HG03575 (cell line): ENCODE results near the gene RNF181.
"Not testable (repeated sequence)": the region's sequence is repeated elsewhere in the genome, so short reads cannot be mapped to it uniquely, and the experiment has no call there.

Source experiments
- ATAC-seq: cut with Tn5 transposase; IDR thresholded peaks from one replicate; pipeline ENCODE4 v1.9.1; 2021; ENCODE audit not compliant: unreplicated experiment, insufficient number of reproducible peaks, low FRiP score; ENCODE audit errors: extremely low read depth

The RNF181 gene

DNA sequence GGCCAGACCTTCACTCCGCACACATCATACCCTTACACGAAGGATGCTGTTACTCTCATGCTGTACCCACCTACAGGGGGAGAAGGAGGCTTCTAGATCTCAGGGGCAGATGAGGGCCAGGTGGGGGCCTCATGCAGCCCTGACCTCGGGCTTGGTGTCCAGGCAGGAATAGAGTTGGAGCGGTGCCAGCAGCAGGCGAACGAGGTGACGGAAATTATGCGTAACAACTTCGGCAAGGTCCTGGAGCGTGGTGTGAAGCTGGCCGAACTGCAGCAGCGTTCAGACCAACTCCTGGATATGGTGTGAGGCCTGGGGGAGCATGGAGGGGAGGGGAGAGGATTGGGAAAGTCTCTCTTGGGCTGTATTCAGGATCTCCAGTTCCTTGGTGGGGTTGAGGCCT lies 4.0 kb upstream of the RNF181 start:
- ATAC-seq = no peak

DNA sequence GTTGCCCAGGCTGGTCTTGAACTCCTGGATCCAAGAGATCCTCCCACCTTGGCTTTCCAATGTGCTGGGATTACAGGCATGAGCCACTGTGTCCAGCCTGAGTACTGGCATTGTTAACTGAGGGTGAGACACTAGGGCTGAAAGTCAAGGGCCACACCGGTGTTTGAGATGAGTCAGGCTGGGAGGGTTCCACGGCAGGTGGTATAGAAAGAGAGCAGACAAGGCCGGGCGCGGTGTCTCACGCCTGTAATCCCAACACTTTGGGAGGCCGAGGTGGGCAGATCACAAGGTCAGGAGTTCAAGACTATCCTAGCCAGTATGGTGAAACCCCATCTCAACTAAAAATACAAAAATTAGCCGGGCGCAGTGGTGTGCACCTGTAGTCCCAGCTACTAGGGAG lies 3.2 kb upstream of the RNF181 start:
- ATAC-seq = not testable (repeated sequence)

DNA sequence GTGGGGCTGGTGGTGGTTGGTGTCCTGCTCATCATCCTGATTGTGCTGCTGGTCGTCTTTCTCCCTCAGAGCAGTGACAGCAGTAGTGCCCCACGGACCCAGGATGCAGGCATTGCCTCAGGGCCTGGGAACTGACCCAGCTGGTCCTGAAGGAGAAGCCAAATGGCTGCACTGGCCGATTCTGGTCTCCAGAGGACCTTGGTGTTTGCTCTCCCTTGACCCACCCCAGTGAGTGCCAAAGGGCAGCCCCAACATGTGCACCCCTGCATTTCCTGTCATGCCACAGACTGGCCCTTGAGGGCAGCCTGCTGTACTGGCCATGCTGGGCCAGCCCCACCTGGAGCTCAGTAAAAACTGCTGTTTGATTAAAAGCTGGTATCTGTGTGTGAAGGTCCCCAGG lies 2.5 kb upstream of the RNF181 start:
- ATAC-seq = no peak

DNA sequence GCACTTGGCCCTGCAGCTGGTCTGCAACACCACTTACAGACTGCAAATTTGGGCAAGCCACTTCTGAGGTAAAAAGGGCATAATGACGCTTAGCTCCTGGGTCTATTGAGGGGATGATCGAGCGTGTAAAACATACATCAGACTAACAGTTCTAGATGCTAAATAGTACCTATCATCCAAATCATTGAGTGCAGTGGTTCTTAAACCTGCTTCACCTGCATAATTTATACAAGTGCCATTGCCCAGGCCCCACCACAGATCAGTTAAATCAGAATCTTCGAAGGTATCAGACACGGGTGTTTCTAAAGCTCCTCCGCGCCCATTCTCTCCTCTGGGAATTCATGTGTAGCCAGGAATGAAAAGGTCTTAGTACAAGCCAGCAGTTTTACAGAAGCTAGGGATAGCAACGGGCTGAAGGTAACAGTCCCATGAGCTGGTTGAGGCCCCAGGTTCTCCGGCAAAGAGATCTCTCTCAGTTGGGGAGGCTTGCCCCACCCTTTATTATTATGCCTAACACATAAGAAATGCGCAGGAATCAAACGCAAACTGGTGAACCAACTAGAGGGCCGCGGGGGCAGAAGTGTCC lies 737 bp upstream of the RNF181 start:
- ATAC-seq = no peak

DNA sequence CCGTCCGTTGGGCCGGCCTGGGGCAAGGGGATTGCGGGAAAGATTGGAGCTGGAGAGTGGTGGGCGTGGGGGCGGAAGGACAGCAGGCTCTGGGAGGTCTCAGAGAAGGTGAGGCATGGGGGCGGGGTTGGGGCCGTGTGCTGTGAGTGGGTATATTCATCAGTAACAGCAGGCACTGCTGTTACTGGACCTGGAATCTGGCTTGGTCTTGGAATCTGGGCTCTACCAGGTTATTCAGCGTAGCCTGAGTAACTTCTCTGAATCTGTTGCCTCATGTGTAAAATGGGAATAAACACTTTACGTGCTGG lies 435 bp downstream of the RNF181 start:
- no peak for ATAC-seq

DNA sequence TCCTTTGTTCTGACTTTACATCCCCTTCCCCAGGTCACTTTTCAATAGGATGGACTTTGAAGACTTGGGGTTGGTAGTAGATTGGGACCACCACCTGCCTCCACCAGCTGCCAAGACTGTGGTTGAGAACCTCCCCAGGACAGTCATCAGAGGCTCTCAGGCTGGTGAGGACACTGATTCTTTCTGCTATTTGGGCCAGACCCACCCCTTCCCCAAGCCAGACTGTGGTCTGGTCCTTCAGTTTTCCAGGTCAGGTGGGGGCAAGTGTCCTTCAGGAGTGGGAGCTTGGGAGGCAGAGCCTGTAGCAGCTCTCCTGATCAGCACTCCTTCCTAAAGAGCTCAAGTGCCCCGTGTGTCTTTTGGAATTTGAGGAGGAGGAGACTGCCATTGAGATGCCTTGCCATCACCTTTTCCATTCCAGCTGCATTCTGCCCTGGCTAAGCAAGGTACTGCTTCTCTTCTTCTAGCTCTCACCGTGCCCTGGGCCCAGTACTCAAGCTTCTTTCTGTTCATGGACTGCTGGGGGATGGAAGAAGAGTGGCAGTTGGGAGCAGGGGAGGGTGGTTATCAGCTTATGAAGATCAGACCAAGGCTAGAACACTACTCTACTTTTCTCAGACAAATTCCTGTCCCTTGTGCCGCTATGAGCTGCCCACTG lies 1.1 kb downstream of the RNF181 start:
- no peak for ATAC-seq

DNA sequence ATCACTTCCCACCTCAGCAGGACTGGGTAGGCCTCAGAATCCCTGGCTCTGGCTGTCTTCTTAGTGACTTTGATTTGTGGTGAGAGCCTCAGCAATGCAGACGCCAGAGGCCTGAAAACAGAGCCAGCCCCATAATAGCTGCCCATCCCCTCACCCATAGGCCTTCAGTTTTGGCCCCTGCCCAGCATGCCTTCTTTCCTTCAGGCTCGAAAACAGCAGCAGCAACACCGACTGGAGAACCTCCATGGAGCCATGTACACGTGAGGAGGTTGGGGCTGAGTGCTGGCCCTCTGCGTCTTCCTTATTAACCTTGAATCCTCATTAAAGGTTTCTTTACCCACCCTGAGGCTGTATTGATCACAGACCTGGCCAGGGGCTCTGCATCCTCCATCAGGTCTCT lies 1.7 kb downstream of the RNF181 start:
- ATAC-seq = no peak

DNA sequence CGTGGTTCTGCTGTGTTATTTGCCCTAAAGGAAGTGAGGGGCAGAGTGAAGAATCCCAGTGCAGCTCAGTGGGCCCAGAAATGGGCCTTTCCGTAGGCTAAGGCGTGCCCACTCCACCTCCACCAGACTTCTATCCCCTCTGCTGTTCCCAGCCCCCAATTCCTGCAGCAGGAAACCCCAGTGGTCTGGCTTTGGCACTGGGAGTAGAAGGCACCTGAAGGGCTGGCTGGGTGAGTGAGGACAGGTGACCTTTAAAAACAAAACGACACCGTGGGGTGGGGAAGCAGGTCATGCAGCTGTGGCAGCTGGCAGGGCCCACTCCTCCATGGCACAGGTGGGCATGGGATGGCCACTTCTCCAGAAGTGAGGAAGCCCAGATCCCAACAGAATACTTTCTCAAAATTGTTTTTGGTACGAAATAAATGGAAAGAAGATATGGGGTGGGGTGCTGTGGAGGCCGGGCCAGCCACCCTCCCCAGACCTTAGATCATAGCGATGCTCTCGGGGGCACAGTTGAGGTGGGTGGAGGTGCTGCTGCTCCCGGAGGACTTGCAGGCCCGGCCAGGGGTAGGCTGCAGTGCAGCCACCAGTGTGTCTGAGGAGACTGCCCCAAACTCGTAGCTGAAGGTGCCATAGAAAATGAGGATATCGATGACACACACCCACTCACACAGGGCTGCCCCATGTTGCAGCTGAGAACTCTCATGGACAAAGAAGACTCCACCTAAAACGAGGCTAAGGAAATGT lies 3.2 kb downstream of the RNF181 start:
- ATAC-seq = no peak

DNA sequence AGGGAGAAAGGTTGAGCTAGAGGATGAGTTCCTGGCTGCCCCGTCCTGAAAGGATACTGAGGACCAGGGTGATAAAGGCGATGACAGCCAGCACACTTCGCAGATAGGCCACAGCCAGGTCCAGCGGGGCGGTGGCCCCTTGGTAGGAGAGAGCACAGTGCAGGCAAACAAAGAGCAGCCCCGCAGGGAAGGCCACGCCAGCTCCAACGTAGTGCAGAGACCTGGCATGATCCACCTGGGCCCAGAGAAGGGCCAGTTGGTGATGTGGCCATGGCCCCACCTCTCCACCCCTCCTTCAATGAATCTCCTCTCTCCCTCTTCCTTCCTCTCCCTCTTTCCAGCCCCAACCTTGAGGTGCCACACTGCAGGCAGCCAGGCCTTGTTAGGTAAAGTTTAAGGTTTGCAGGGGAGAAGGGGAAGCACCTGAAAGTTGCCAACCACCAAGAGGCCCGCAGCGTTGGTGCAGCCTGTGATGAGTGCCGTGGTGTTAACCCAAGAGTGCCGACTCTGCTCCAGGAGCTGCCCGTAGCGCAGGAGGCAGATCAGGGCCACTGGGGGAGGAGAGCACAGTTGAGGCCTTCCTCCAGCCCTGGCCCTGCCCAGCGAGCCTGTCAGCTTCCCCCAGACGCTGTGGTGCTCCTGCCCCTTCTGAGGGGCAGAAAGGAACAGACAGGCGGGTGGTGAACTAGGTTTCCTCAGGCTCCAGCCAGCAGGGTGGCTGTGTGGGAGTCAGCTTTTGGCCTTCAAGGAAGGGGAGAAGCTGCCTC lies 4.1 kb downstream of the RNF181 start:
- ATAC-seq = no peak

DNA sequence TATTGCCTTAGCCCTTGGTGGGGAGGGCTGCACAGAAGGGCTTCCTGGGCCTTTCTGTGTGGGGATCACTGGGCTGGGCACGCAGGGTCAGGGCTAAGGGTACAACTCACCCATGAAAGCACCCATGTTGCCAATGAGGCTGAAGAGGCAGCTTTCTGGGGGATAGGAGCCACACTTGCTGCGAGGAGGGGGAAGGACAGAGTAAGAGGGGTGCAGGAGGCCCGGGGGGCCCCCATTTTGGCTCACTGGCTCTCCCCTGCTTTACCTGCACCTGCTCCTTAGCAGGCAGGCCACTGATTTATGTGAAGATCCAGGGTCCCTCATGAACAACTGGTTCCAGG lies 4.7 kb downstream of the RNF181 start:
- no peak for ATAC-seq

DNA sequence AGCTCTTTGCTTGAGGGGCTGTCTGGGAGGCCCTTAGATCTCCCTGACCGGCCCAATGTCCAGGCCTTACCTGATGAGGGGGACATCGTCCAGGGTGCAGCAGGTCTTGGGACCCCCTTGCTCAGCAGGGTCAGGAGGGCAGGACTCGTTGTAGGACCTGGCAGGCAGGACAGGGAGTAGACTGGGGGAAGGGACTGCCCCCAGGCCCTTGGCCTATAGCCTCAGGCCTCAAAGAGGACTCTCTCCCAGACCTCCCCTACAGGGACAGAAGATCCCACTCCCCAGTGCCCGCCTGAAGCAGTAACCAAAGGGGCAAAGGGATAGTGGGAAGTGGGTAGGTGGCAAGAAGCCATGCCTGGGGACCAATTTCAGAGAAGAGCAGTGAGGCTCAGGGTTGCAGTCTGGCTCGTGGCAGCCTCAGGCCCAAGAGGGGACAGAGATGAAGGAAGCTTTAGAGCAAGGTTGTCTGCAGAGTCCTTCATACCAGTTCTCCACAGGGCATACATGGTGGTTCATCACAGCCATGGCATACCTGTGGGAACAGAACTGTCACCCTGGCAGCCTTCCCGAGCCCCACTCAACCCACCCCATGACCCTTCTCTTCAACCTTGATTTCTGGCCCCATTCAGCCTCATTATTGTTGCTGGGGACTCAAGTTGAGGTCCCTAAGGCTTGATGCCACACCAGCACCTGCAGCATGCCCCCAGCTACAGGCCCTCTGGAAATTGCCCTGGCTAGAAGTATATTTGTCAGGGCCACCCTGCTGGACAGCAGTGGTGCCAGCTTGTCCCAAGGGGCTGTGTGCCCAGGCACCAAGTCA lies 5.6 kb downstream of the RNF181 start:
- ATAC-seq = no peak

DNA sequence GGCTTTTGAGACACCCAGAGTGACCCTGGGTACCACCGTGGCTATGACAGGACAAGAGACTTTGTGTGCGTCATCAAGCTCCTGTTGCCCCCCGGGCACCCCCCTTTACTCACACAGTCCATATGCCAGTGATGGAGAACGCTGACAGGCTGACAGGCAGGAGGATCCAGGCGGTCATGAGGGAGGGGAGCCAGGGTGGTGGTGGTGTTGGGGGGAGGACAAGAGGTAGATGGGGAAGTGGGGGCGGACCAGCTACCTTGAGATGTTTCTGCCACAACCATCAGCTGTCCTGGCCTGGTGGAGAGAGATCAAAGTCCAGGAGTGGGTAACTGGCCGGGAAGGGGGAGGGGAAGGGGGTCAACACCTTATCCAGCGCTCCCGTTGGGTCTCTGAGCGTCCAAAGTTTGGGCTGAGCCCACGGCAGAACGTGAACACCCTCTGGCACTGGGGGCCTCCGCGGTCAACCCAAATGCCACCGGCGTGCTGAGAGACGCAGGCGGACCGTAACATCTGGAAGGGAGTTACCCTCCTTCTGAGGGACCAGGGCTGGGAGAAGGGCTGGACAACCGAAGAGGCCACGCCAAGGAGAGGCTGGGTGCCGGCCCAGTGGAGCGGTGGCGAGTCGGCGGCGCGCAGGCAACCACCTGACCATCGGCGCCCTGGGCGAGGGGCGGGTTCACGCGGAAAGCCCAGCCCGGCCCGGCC lies 6.4 kb downstream of the RNF181 start:
- peak; percentile 4 for ATAC-seq

DNA sequence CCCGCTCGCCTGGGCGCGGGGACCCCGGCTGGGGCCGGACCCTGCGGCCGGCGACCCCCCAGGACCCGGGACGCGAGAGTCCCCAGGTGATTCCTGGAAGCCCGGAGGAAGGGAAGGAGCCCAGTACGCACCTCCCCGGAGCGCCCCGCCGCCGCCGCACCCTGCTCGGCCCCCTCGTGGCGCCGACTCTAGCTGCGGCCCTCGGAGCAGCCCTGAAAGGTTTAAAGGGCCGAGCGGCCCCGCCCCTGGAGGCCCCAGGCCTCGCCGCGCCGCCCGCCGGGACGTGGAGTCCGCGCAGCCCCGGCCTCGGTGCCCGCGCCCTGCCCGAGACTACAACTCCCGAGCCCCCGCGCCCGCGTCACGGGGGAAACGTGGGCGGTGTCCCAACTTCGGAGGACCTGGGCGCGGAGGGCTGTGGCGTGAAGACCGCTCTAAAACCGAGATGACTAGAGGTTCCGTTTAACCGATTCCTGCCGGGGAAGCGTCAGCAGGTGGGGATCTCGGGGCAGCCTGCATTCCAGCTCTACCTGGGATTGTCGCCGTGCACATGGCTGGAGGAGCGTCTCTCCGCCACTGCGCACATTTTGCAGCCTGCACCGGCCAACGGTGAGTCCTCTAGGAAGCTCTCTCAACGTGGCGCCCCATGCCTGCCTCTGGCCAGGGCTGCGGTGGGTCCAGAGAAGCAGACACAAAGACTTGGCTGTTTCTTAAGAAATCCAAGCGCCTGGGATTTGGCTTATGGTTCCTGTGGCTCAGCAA lies 7.1 kb downstream of the RNF181 start, which contains the start of gene TMEM150A:
TMEM150A (minus strand) TSS at position 223 of the 759 bp plus-strand sequence. CDS start 750 bp downstream, outside the sequence.
- ATAC-seq = peak; percentile 38

DNA sequence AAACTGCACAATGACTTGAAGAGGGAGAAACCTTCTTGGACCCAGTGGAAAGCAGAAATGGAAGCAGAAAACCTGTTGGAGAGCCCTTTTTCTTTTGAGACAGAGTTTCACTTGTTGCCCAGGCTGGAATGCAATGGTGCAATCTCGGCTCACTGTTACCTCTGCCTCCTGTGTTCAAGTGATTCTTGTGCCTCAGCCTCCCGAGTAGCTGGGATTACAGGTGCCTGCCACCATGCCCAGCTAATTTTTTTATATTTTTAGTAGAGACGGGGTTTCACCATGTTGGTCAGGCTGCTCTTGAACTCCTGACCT lies 8.5 kb downstream of the RNF181 start:
- ATAC-seq = not testable (repeated sequence)

DNA sequence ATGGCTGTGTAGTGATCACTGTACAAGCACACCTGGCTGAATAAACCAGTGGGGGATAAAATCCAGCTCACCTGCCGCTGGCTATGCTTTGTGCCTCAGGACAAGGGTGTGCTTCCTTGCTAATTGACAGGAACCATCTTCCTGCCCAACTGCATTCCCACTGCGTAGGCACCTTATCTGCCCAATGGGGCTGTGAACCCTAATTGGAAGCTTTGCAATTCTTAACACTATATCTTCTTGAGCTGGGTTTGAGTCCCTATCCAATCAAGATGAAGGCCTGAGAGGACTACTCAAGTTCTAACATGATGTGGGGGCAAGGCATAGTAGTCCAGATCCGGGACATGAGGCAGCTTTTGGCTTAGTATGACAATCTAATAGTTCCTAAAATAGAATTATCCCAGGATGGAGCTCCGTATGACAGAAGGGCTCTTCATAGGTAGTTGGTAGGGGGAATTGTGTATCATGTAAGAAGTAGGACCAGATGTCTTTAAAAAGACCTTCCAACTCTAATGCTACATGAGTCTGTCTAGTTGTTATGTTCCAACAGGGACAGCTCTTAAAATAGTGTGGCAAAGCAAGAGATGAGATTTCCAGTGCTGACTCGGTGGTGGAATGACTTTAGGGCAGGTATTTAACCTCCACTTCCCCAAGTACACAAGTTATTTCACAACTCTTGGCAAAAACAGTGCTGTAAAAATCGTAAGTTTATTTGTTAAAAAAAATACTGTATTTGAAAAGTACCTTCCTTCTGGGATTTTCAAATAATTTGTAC lies 9.2 kb downstream of the RNF181 start:
- no peak for ATAC-seq

DNA sequence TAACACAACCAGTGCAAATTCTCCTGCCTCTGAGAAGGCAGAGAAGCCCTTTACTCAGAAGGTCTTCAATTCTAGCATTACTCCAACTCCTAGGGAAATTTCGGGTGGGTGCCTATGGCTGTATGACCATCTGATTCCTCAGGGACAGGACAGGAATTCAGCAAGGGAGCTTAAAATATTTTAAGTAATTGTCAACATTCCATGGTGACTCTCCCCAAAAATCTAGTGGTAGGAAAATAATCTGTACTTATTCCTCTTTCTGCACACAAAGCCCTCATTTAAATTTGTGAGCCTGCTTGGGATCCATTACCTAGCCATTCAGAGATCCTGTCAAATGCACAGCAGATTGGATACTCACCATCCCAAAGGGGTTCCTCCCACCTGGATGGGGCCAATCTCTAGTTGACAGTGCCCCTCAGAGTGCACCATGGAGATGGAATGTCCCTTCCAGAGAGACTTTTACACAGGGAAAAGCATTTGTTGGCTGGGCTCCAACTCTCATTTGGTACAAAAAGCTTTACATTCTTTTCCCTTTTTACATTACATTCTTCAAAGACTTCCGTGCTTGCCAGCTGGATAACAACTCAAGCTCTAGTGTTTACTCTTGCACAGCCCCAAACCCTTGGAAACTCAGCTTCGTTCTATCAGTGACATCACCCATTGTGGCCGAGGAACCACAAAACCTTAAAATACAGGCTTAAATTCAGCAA lies 10.0 kb downstream of the RNF181 start:
- no peak for ATAC-seq

DNA sequence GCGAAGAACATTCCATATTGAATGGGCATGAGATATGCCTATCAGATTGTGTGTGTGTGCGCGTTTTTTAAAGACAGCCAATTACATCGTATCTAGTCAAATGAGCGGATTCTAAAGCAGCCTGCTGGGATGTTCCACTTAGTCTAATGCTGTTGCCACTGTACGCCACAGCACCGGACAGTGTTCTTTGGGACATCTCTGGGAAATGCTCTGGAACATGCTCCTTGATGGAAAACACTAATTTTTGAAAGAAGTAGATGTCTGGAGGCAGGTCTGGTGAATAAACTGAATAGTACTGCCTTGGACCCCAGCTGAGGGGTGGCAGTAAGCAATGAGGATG lies 10.5 kb downstream of the RNF181 start:
- ATAC-seq = no peak
